Measurements from ENCODE around the gene TMEM51.

Gene TMEM51, protein sequence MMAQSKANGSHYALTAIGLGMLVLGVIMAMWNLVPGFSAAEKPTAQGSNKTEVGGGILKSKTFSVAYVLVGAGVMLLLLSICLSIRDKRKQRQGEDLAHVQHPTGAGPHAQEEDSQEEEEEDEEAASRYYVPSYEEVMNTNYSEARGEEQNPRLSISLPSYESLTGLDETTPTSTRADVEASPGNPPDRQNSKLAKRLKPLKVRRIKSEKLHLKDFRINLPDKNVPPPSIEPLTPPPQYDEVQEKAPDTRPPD

DNA sequence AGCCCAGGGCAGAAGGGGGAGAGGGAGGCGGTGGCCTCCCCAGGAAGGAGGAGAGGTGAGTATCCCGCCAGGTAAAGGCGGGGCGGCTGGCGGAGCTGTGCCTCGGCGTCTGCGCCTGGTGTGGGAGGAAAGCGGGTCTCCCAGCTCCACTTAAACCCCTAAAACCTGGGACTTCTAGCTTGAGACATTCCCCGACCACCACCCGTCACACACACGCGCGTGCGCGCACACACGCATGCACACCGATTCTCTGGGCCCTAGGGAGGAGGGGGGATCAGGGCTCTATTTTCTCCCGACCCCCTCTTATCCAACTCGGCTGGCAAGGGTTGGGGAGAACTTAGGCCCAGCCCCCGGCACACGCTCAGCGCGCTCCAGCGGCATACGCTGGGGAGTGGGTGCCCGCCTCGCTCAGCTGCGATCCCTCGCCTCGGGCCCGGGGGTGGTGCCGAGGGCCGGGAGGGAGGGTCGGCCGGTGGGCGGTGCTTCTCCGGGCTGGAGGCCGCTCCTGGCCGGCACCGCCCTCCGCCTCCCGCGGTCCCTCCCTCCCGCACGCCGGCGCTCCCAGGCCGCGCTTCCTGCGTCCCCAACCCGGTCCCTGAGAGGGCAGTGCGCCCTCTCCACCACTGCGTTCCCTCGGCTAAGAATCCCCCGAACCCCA is at the start of gene TMEM51:
Gene TMEM51 (plus strand): TSS at position 564 of the 658 bp plus-strand sequence. CDS start 61,341 bp downstream, outside the sequence.
- no peak for DNase-seq (ENCODE audit: low read depth in 2 of 3, low spot score in 1 of 3)

DNA sequence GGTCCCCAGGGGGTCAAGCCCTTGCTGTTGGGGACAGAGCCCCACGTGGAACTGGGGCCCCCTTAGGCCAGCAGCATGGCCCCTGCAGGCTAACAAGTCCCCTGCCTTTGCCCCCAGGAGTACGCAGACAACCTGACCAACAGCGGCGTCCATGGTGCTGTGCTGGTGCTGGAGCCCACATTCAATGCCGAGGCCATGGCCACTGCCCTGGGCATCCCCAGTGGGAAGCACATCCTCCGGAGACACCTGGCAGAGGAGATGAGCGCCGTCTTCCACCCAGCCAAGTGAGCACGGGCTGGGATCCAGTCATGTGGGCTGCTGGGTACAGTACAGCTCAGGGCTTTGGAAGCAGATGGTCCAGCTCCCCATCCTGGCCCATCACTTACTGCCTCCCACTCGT is 49.6 kb upstream of the TMEM51 start:
- DNase-seq (ENCODE audit: low read depth in 2 of 3, low spot score in 1 of 3): no peak

DNA sequence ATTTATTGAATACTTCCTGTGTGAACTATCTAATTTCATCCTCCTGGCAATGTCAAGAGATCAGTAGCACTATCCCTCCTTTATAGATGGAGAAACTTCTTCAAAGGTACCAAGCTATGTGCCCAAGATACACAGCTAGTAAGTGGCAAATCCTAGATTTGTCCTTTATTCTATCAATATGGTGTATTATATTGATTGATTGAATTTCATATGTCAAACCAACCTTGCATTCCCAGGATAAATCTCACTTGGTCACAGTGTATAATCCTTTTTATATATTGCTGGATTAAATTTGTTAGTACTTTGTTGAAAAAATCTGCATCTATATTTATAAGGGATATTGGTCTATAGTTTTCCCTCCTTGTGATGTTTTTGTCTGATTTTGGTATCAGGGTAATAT is 48.8 kb upstream of the TMEM51 start:
- no peak for DNase-seq (ENCODE audit: low read depth in 2 of 3, low spot score in 1 of 3)

DNA sequence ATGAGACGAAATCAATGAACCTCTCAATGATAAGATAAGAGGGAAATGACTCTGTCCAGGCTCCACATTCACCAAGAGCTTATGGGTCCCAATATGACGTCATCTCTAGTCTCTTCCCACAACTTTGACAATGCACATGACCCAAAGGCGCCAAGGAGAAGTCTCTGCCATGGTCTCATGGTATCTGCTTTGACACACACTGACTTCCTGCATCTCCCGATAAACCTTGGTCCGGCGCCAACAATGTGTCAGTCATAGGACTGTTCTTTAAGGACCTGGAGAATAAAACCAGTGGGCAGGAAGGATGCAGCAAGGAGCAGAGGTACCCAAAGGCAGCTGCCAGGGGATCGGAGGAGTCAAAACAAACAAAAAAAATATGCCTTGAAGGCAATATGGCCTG is 46.9 kb upstream of the TMEM51 start:
- DNase-seq (ENCODE audit: low read depth in 2 of 3, low spot score in 1 of 3): no peak

DNA sequence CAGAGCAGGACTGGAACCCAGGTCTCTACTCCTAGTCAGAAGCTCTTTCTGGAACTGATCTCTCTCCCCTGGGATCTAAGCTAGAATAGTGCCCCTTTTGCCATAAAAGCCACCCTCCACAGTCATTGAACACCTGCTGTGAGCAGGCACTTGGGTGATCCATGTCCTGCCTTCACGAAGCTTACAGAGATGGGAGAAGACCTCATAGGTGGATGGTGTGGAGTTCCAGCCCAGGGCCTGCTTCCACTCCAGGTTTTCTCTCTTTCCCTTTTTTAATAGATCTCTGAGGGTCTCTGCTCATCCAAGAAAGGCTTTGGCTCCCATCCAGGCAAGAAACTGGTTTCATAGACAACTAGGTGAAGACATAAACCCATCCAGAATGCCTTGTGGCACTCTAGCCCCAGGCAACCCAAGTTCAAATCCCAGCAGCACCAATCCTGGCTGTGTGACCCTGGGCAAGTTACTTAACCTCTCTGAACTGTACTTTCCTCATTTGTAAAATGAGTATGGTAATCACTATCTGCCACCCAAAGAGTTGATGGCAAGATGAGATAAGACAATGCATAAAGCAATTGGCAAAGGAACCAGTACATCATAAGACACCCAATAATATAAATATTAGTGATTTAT is 46.4 kb upstream of the TMEM51 start:
- no peak for DNase-seq (ENCODE audit: low read depth in 2 of 3, low spot score in 1 of 3)

DNA sequence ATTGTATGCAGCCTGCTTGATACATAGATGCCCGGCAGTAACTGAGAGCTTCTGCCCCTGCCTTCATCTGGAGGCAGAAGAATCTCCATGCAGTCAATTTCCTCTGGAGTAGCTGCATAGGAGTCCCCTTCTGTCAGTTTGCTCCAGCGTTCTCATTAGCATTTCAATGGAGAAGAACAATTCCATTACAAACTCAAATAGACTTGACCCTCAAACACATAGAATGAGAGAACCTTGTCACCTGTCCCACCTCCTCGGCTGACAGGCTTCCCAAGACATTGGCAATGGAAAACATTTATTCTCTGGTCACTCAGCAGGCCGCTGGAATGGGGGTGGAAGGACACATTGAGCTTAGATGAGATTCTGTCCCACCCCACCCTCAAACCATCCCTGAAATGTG is 45.6 kb upstream of the TMEM51 start:
- DNase-seq (ENCODE audit: low read depth in 2 of 3, low spot score in 1 of 3): no peak

DNA sequence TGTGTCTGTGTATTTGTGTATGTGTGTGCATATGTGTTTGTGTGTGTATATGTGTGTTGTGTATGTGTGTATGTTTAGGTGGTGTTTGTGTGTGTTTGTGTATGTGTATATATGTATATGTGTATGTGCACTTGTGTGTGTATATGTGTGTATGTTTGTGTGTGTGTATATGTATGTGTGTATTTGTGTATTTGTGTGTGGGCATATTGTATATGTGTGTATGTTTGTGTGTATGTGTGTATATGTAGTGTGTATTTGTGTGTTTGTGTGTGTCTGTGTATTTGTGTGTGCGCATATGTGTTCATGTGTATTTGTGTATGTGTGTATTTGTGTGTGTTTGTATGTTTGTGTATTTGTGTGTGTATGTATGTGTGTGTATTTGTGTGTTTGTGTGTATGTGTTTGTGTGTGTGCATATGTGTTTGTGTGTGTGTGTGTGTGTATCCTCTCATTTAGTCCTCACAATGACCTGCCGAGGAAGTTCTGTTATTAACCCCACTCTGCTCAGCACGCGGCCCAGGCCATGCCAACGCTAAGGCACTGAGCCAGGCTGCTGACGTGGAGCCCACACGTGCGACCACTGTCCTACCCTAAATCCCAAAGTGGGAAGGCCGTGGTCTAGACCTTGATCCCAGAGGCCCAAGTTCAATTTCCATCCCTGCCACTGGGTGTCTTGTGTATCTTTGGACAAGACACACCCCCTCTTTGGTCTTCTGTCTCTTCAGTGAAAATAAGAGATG is 43.2 kb upstream of the TMEM51 start:
- DNase-seq (ENCODE audit: low read depth in 2 of 3, low spot score in 1 of 3): no peak

DNA sequence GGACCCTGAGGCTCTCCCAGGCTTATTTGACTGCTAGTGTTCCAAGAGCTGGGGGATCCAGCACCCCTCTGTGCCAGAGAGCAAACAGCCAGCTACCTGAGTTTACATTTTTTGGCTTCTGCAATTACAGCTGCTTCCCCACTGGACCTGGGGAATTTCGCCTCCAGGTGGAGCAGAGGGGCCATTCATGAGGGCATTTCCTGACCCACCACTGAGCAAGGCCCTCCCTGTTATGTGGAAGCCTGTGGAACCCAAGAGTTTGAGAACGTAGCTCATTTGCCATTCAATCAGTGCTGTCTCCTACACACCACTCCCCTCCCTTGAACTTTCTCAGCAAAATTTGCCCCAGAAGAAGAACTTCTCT is 42.7 kb upstream of the TMEM51 start:
- no peak for DNase-seq (ENCODE audit: low read depth in 2 of 3, low spot score in 1 of 3)

DNA sequence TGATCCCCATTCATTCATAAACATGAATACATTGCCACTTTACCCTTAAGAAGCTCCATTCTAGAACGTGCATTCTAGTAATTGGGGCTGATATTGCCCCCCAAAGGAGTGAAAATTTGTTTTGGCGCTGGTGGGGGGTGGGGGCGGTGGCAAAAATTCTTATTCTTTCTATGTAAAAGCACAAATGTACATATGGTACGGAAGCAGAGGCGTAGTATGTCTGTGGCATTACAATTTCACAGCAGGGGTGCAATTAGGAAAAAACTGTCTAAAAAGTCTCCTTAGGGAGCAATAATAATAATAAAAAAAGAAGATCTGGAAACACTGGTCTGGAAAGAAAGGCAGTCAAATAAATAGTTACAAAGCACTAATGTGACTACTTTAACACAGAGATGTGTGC is 40.4 kb upstream of the TMEM51 start:
- DNase-seq (ENCODE audit: low read depth in 2 of 3, low spot score in 1 of 3): no peak

DNA sequence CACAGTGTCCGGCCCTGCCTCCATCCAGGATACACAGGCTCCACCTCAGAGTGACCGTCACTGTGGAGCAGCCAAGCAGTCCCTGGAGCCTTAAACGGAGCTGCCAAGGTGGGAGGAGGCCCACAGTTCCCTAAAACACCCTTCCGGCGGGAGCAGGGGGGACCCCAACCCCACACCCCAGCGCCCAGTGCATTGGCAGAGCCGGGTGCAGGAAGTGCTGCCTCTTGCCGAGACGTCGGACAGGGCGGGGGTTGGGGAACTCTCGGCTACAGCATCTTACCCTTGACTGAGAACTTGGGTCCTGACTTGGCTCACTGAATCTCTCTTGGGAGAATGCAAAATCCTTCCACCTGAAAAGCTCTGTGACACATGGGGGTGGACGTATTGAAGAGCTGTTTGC is 38.7 kb upstream of the TMEM51 start:
- no peak for DNase-seq (ENCODE audit: low read depth in 2 of 3, low spot score in 1 of 3)

DNA sequence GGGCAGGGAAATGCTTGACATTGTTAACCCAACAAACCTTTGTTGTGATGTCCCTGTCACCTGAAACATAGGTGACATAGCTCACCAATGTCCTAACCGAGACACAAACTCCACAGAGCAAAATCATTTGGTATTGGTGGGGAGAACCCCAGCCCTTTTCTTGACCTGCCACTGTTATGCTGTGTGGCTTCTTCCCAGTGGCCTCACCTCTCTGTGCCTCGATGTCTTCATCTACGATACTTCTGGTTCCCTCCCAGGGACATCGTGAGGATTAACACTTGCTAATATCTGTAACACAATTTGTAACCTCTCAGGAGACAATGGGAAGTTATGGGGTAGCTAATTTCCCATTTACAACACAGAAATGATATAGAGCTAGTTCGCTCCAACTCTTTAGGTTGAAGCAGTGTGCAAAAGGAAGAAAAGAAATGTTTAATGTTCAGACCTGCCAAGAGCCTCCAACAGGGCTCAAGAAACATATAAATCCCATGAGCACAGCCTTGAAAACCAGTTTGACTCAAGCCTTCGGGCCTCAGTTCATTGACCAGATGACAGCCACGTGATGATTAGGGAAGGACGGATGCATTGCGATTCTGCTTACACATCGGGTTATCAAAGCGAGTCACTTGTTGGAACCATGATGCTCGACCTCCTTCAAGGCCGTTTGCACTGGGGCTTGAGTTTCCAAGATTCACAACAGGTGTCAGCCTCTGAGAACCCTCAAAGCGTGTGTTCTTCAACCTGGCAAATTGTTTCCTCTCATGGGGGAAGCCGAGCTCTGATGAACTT is 37.8 kb upstream of the TMEM51 start:
- DNase-seq (ENCODE audit: low read depth in 2 of 3, low spot score in 1 of 3): no peak

DNA sequence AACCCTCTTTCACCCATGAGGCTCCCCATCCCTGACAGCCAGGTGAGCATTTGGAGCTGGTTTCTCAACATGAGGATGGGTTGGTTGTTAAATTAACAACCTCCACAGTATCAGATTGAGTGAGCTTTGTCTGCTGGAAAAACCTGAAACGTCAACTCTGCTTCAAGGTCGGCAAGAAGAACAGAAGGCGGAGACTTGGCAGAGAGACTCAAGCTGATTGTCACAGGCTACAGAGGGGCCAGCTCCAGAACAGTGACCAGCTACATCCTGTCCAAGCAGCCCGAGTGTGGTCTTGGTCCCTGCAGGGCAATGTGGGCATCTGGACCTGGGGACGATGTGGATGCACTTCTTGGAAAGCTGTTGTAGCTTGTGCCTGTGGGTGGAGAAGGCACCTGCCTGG is 36.6 kb upstream of the TMEM51 start:
- DNase-seq (ENCODE audit: low read depth in 2 of 3, low spot score in 1 of 3): no peak

DNA sequence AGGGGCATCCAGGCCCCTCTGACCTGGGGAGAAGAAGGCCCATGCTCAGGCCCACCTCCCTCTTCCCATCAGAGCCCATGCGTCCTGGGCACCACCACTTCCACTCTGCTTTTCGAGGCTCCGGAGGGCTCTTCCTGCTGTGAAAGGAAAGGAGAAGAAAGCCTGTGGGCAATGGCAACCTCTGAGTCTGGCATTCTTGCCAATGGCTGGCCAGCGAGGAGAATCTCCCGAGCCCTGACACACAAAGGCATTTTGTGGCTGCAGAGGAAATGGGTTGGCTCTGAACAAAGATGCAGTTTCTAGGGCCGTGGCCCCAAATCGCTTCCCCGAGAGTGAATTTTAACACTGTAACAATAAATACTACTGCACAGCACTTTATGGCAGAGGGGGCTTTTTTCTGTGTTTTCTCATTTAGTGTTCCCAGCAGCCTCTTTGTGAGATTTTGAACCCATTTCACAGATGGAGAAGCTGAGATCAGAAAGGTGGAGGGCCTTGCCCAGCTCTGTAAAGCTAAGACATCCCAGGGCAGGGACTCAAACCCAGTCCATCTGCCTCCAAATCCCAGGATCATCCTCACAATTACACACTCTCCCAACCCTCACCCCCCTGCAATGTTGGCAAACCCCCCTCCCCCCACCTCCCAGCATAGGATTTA is 35.7 kb upstream of the TMEM51 start:
- DNase-seq (ENCODE audit: low read depth in 2 of 3, low spot score in 1 of 3): no peak

DNA sequence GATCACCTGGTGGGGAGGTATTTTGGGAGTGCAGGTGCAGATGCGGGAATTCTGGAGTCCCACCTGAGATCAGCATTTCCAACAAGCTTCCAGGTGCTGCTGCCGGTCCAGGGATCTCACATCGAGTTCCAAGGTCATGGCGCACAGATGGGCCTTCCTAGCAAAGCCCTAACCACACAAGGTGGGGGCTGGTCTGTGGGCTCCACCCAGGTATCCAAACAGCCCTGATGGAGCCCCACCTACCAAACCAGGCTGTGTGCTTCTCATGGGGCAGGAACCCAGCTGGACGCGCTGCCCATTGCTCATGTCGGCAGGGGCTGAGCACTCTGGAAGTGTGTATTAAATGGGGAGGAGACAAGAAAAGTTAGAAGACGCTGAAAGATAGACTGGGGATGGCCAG is 35.0 kb upstream of the TMEM51 start:
- DNase-seq (ENCODE audit: low read depth in 2 of 3, low spot score in 1 of 3): no peak

DNA sequence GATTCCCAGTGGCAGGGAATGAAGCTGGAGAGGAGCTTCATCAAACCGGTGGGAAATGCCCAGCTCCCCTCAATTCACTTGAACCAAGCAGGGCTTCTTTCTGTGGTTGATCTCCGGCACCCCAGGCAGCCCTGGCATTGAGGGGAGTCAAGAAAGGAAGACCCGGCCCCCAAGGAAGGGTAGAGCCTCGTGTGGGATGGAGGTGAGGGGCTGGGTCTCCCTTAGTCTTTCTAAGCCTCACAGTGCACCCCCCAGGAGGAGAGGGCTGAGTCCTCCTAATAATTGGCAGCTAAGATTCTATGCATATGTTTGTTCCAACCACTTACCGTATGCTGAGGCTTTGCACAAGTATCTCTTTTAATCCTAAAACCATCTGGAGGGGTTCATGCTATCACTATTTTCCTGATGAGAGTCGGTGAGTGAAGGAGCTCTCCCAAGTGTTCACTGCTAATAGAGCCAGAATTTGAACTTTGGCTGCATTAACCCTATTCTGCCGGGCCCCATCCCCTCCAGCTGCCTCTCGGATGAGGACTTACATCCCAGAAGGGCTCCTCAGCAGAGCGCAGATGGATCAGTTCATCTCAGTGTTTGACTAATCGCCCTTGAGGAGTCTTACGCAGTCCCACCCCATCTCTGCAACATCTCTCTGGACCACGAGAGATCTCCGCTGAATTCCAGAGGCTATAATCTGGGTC is 33.1 kb upstream of the TMEM51 start:
- DNase-seq (ENCODE audit: low read depth in 2 of 3, low spot score in 1 of 3): no peak

DNA sequence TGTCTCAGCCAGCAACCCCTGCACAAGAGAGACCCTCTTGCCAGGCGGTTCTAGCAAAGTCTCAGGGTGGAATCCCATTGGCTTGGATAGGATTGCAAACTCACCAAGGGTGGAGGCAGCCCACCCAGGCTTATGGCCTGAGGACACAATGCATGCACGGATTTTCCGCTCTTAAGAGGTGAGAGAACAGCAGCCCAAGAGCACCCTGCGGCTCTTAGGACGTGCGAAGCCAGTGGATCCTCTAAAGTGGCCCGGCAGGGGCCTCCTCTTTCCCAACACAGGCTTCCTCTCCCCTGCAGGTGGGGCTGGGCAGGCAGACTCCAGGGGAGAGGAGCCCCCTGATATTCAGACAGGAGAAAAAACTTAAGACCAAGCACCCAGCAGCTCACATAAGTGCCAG is 31.2 kb upstream of the TMEM51 start:
- no peak for DNase-seq (ENCODE audit: low read depth in 2 of 3, low spot score in 1 of 3)

DNA sequence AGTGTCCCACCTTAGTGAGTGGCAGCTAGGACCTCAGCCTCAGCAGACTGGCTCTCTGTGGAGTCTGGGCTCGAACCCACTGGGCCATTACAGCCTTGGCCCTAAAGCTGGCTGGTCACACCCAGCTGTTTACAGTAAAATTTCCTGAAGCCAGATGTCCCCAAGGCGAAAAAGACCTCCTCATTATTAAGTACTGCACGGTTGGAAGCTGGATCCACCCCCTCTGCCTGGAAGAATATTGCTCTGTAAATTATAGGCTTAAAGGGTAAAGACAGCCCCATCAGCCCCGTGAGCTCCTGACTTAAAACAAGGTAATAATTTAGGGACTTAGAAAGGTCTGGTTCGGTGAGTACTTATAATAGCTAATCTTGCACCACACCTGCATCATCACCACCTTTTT is 30.3 kb upstream of the TMEM51 start:
- no peak for DNase-seq (ENCODE audit: low read depth in 2 of 3, low spot score in 1 of 3)

DNA sequence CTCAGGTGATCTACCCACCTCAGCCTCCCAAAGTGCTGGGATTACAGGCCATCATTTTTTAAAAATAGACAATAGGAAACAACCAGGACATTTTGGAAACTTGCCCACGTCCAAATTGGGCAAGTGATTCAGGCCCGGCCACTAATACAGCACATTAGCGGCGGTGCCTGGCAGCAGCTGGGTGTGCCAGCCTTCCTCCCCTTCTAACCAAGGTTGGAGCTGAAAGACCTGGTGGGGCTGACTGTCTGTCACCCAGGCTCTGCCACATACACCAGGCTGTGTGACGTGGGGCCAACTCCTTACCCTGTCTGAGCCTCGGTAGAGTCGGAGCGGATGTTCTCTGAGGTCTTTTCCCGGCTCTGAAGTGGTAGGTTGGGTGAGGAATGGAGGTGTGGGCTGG is 29.6 kb upstream of the TMEM51 start:
- no peak for DNase-seq (ENCODE audit: low read depth in 2 of 3, low spot score in 1 of 3)

DNA sequence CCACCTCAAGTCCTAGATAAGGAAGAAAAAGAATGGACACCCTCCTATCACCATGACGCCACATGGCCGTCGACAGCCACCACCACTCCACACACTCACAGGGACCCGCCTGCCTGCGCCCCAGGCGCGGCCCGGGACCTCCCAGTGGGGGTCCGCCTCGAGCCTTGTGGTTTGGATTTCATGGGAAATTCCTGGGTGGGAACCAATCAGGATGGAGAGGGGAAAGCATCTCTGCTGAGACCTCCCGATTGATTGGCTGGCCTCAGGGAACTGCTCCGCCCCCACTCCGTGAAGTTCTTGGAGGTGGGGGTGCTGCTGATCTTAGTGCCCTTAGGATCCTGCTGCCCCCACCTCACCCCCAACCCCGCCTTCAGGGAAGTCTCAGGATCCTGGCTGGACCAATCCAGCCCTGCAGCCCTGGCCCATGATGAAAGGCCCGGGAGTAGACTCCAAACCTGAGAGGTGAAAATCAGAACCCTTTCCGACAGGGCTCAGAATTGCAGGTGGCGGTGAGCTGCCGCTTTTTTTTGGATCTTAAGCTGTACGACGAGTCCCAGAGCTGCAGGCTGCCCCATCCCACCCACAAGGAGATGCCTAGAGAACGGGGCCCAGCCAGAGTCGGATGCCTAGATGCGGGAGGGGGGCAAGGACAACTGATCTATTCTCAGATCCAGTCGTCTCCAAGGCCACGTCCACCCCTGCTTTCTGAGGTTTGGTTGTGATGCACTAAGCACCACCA is 29.0 kb upstream of the TMEM51 start:
- no peak for DNase-seq (ENCODE audit: low read depth in 2 of 3, low spot score in 1 of 3)
